Measurements from ENCODE around the gene HERC3. TPM values are rescaled to one million over a fixed set of nuclear protein-coding genes. Genes with fewer than 3 reads are reported as not detected.

HERC3 gene
- total and polyA plus RNA-seq, 2 of the 13 experiments (the other 11 are each of a cell fraction or from before 2014, with no cell fraction given), result 3.8 to 6.2 TPM

GRCh38 chr4:88591787-88592599 lies at the start of gene HERC3 (continued):
- TF ChIP-seq CEBPZ (IDR thresholded peaks at IDR 0.05; ENCODE audit: low read length), result no peak
- TF ChIP-seq ZNF432 (CRISPR knock-in tag; IDR thresholded peaks at IDR 0.05; ENCODE audit: borderline replicate concordance), result no peak

GRCh38 chr4:88549815-88550214 lies 42.5 kb upstream of the HERC3 start:
- CTCF ChIA-PET (ENCODE audit: low intra/inter-chr PET ratio, low total read pairs), result no interaction called here
- Histone ChIP-seq H3K9ac (ENCODE audit: insufficient read depth, low read depth, low read length) (no peak overlapping the region), H2AFZ (ENCODE audit: low read length) (no peak overlapping the region), H3K4me3 (replicated peaks in 1 of 3; ENCODE audit: insufficient read depth in 1 of 3, low read depth in 2 of 3, low read length in 3 of 3) (no peak overlapping the region), H3K27me3 (ENCODE audit: control insufficient read depth in 1 of 2, insufficient read depth in 2 of 2, low read length in 2 of 2) (no peaks in the 10 kb centered on the region), H3K4me2 (ENCODE audit: low read depth, low read length) (no peak overlapping the region), H3K27ac (ENCODE audit: extremely low read length, insufficient read depth, low read length) (no peak overlapping the region), H3K79me2 (ENCODE audit: insufficient read depth, low read length) (no peaks in the 10 kb centered on the region), H4K20me1 (ENCODE audit: insufficient read depth, low read length) (no peaks in the 10 kb centered on the region), H3K36me3 (replicated peaks in 1 of 2; ENCODE audit: control insufficient read depth in 1 of 2, insufficient read depth in 2 of 2, low read length in 2 of 2) (no peaks in the 10 kb centered on the region), H3K9me3 (ENCODE audit: low read length) (no peaks in the 10 kb centered on the region), H3K4me1 (ENCODE audit: insufficient read depth, low read length) (no peaks in the 10 kb centered on the region)
- POLR2A ChIA-PET, result no interaction called here
- ATAC-seq (no peak), DNase-seq (ENCODE audit: low spot score) (no peak), FAIRE-seq (no peak)
- in situ Hi-C loops (cut with HindIII; ENCODE audit: extremely low pct_ligation_motif_present, low pct_unique_long_range_greater_than_20kb), result loop anchor here (25.0 kb wide), 1 partner anchor 262 kb away; no protein-coding TSS in a partner anchor
- 41% methylated on average over 7 of the region's 7 CpGs for WGBS (ENCODE audit: low lambda C conversion rate)
- no TSS peak for BruUV-seq (replicated peaks)
- intact Hi-C loops (cut with micrococcal nuclease; ENCODE audit: unreplicated experiment), result no loop called here
- TF ChIP-seq ZNF672 (CRISPR knock-in tag; IDR thresholded peaks at IDR 0.05), result no peak
- no peak for TF ChIP-seq SAP130 (CRISPR knock-in tag; IDR thresholded peaks at IDR 0.05; ENCODE audit: low read depth)
- no peak for TF ChIP-seq ZBTB49 (CRISPR knock-in tag; IDR thresholded peaks at IDR 0.05; ENCODE audit: borderline replicate concordance)
- TF ChIP-seq USF2 (IDR thresholded peaks at IDR 0.05; ENCODE audit: low read depth, low read length), result no peak
- TF ChIP-seq USF2 (CRISPR knock-in tag; IDR thresholded peaks at IDR 0.05; ENCODE audit: borderline replicate concordance), result no peak
- TF ChIP-seq NR2F2 (IDR thresholded peaks at IDR 0.05; ENCODE audit: borderline replicate concordance, low read depth), result no peak
